Measurements from ENCODE around the gene IQSEC2. TPM values are rescaled to one million over a fixed set of nuclear protein-coding genes. Genes with fewer than 3 reads are reported as not detected.

Gene IQSEC2
- total and polyA plus RNA-seq, 5 experiments from 2014 or later: 0.08 to 0.66 (median 0.17) TPM

- peak; percentile 77 to 87 for ATAC-seq
- POLR2A ChIA-PET: interaction anchor here (0.5 kb wide), 1 partner anchor 674 kb away, joined by 4 read pairs; no protein-coding TSS in a partner anchor
- H3K27ac Mint-ChIP-seq: peak overlapping the region in 1 of 10 donors; percentile 71
- peaks cover 0 to 5% (median 0%) of the 10 kb centered on the region in 3 donors for H3K36me3 Mint-ChIP-seq
- H3K4me3 Mint-ChIP-seq: peak overlapping the region in 4 of 10 donors; percentile 5 to 39 (median 22)
- H3K9me3 Mint-ChIP-seq: peaks cover 0 to 2% (median 0%) of the 10 kb centered on the region in 9 donors
- H3K27me3 Mint-ChIP-seq: peaks cover 10 to 37% (median 18%) of the 10 kb centered on the region in 5 donors
- H3K4me1 Mint-ChIP-seq: peaks cover 13 to 29% (median 22%) of the 10 kb centered on the region in 4 donors
- DNase-seq: peak; percentile 47 to 84 (median 70)
These were observed 36.1 kb upstream of the IQSEC2 start for GRCh38 chrX:53317365-53318069.

GRCh38 chrX:53316860-53317237 lies 35.5 kb upstream of the IQSEC2 start:
- Mint-ChIP-seq H3K36me3 (peaks cover 0 to 4% (median 0%) of the 10 kb centered on the region in 3 donors), H3K27ac (no peak overlapping the region), H3K27me3 (peaks cover 3 to 30% (median 13%) of the 10 kb centered on the region in 5 donors), H3K9me3 (peaks cover 0 to 2% (median 0%) of the 10 kb centered on the region in 9 donors), H3K4me1 (peaks cover 8 to 25% (median 17%) of the 10 kb centered on the region in 4 donors), H3K4me3 (no peak overlapping the region)
- no peak for DNase-seq
- ATAC-seq: no peak
- POLR2A ChIA-PET: interaction anchor here (0.5 kb wide), 1 partner anchor 674 kb away, joined by 4 read pairs; no protein-coding TSS in a partner anchor

- H3K36me3 Mint-ChIP-seq: no peaks in the 10 kb centered on the region
- no peak overlapping the region for H3K27ac Mint-ChIP-seq
- peaks cover 0 to 2% (median 0%) of the 10 kb centered on the region in 9 donors for H3K9me3 Mint-ChIP-seq
- H3K4me3 Mint-ChIP-seq: no peak overlapping the region
- POLR2A ChIA-PET: no interaction called here
- peaks cover 4 to 21% (median 13%) of the 10 kb centered on the region in 4 donors for H3K4me1 Mint-ChIP-seq
- H3K27me3 Mint-ChIP-seq: peaks cover 1 to 26% (median 9%) of the 10 kb centered on the region in 5 donors
- no peak for ATAC-seq
- no peak for DNase-seq
These were observed 34.9 kb upstream of the IQSEC2 start for GRCh38 chrX:53316111-53316859.

GRCh38 chrX:53313728-53314105 lies 32.3 kb upstream of the IQSEC2 start:
- H3K4me3 Mint-ChIP-seq: no peak overlapping the region
- POLR2A ChIA-PET: no interaction called here

GRCh38 chrX:53312946-53313727 lies 31.8 kb upstream of the IQSEC2 start:
- peaks cover 0 to 7% (median 1%) of the 10 kb centered on the region in 5 donors for H3K27me3 Mint-ChIP-seq
- POLR2A ChIA-PET: no interaction called here
- peaks cover 2 to 11% (median 5%) of the 10 kb centered on the region in 4 donors for H3K4me1 Mint-ChIP-seq
- ATAC-seq: peak; percentile 57 to 64
- DNase-seq: peak; percentile 30 to 71 (median 52)
- no peaks in the 10 kb centered on the region for H3K9me3 Mint-ChIP-seq
- H3K4me3 Mint-ChIP-seq: no peak overlapping the region
- H3K36me3 Mint-ChIP-seq: no peaks in the 10 kb centered on the region
- no peak overlapping the region for H3K27ac Mint-ChIP-seq

More at GRCh38 chrX:53313728-53314105, 32.3 kb upstream of the IQSEC2 start:
- Mint-ChIP-seq H3K36me3 (no peaks in the 10 kb centered on the region), H3K27me3 (peaks cover 0 to 12% (median 4%) of the 10 kb centered on the region in 5 donors), H3K4me1 (peaks cover 2 to 11% (median 5%) of the 10 kb centered on the region in 4 donors), H3K9me3 (no peaks in the 10 kb centered on the region), H3K27ac (peak overlapping the region in 1 of 10 donors; percentile 49)
- ATAC-seq: no peak
- DNase-seq: no peak

- no peaks in the 10 kb centered on the region for H3K27me3 Mint-ChIP-seq
These were observed 28.5 kb upstream of the IQSEC2 start for GRCh38 chrX:53309837-53310236.

GRCh38 chrX:53308836-53309235 lies 27.5 kb upstream of the IQSEC2 start:
- H3K36me3 Mint-ChIP-seq: no peaks in the 10 kb centered on the region
- H3K27me3 Mint-ChIP-seq: no peaks in the 10 kb centered on the region
- H3K4me3 Mint-ChIP-seq: no peak overlapping the region
- no peak overlapping the region for H3K27ac Mint-ChIP-seq
- no peaks in the 10 kb centered on the region for H3K9me3 Mint-ChIP-seq
- H3K4me1 Mint-ChIP-seq: peaks cover 2 to 9% (median 5%) of the 10 kb centered on the region in 4 donors
- POLR2A ChIA-PET: interaction anchor here (0.6 kb wide), 1 partner anchor 173 kb away, joined by 3 read pairs; no protein-coding TSS in a partner anchor
- no peak for ATAC-seq
- no peak for DNase-seq

More at GRCh38 chrX:53309837-53310236, 28.5 kb upstream of the IQSEC2 start:
- H3K27ac Mint-ChIP-seq: no peak overlapping the region
- peaks cover 2 to 9% (median 5%) of the 10 kb centered on the region in 4 donors for H3K4me1 Mint-ChIP-seq
- no peak overlapping the region for H3K4me3 Mint-ChIP-seq
- DNase-seq: no peak
- H3K36me3 Mint-ChIP-seq: no peaks in the 10 kb centered on the region
- H3K9me3 Mint-ChIP-seq: no peaks in the 10 kb centered on the region
- POLR2A ChIA-PET: no interaction called here
- no peak for ATAC-seq

- H3K4me1 Mint-ChIP-seq: peaks cover 0 to 7% (median 2%) of the 10 kb centered on the region in 4 donors
- peak overlapping the region in 1 of 10 donors; percentile 39 for H3K4me3 Mint-ChIP-seq
- no peaks in the 10 kb centered on the region for H3K27me3 Mint-ChIP-seq
- no peaks in the 10 kb centered on the region for H3K36me3 Mint-ChIP-seq
- ATAC-seq (no peak), DNase-seq (no peak)
- peak overlapping the region in 4 of 10 donors; percentile 27 to 65 (median 47) for H3K27ac Mint-ChIP-seq
- POLR2A ChIA-PET: interaction anchor here (0.7 kb wide), 1 partner anchor 307 kb away, joined by 6 read pairs; no protein-coding TSS in a partner anchor
- no peaks in the 10 kb centered on the region for H3K9me3 Mint-ChIP-seq
These were observed 24.9 kb upstream of the IQSEC2 start for GRCh38 chrX:53305996-53306937.

- no peaks in the 10 kb centered on the region for H3K9me3 Mint-ChIP-seq
- H3K27ac Mint-ChIP-seq: peak overlapping the region in 3 of 10 donors; percentile 46 to 69 (median 58)
- H3K4me3 Mint-ChIP-seq: peak overlapping the region in 1 of 10 donors; percentile 39
- DNase-seq (no peak), ATAC-seq (no peak)
- no peaks in the 10 kb centered on the region for H3K36me3 Mint-ChIP-seq
- POLR2A ChIA-PET: no interaction called here
- H3K4me1 Mint-ChIP-seq: peaks cover 0 to 7% (median 2%) of the 10 kb centered on the region in 4 donors
- no peaks in the 10 kb centered on the region for H3K27me3 Mint-ChIP-seq
These were observed 24.0 kb upstream of the IQSEC2 start for GRCh38 chrX:53305219-53305995.

- no peaks in the 10 kb centered on the region for H3K36me3 Mint-ChIP-seq
- POLR2A ChIA-PET: interaction anchor here (0.7 kb wide), 1 partner anchor 162 kb away, joined by 4 read pairs; no protein-coding TSS in a partner anchor
- peak overlapping the region in 1 of 10 donors; percentile 65 for H3K27ac Mint-ChIP-seq
- no peaks in the 10 kb centered on the region for H3K27me3 Mint-ChIP-seq
- no peak overlapping the region for H3K4me3 Mint-ChIP-seq
- H3K9me3 Mint-ChIP-seq: no peaks in the 10 kb centered on the region
- DNase-seq (no peak), ATAC-seq (no peak)
- H3K4me1 Mint-ChIP-seq: peaks cover 0 to 7% (median 2%) of the 10 kb centered on the region in 4 donors
These were observed 21.8 kb upstream of the IQSEC2 start for GRCh38 chrX:53303195-53303594.

GRCh38 chrX:53300157-53300556 lies 18.8 kb upstream of the IQSEC2 start:
- H3K27ac Mint-ChIP-seq: no peak overlapping the region
- H3K27me3 Mint-ChIP-seq: no peaks in the 10 kb centered on the region
- POLR2A ChIA-PET: no interaction called here
- DNase-seq (no peak), ATAC-seq (no peak)
- no peaks in the 10 kb centered on the region for H3K36me3 Mint-ChIP-seq
- H3K9me3 Mint-ChIP-seq: no peaks in the 10 kb centered on the region
- H3K4me1 Mint-ChIP-seq: no peaks in the 10 kb centered on the region
- no peak overlapping the region for H3K4me3 Mint-ChIP-seq

Data from naive thymus-derived CD8-positive, alpha-beta T cell (primary cell).